Anterior cingulate cortex (tissue), 58 donors: ENCODE data around the gene DHRS3.

Experiments
- DNase-seq, 58 donors: peaks; one replicate each; lab custom pipeline; 2025; lab: John Stamatoyannopoulos, UW

The DHRS3 gene

GRCh38 chr1:12561121-12561520, 56.9 kb downstream of the DHRS3 start:
- DNase-seq, result no peak

- no peak for DNase-seq
Measured at GRCh38 chr1:12556957-12557935, 60.8 kb downstream of the DHRS3 start.

- DNase-seq, result peak in 17 of 58 donors; percentile 7 to 74 (median 27)
Measured at GRCh38 chr1:12556368-12556930, 61.6 kb downstream of the DHRS3 start.

GRCh38 chr1:12555411-12556367, 62.3 kb downstream of the DHRS3 start:
- DNase-seq, result no peak

- DNase-seq, result no peak
Measured at GRCh38 chr1:12554521-12555305, 63.3 kb downstream of the DHRS3 start.

GRCh38 chr1:12553963-12554362, 64.0 kb downstream of the DHRS3 start:
- peak in 1 of 58 donors; percentile 19 for DNase-seq

- DNase-seq, result peak in 2 of 58 donors; percentile 10 to 21
Measured at GRCh38 chr1:12552951-12553921, 64.8 kb downstream of the DHRS3 start.

- DNase-seq, result no peak
Measured at GRCh38 chr1:12552111-12552888, 65.7 kb downstream of the DHRS3 start.

- no peak for DNase-seq
Measured at GRCh38 chr1:12551584-12551983, 66.4 kb downstream of the DHRS3 start.

GRCh38 chr1:12549460-12550349, 68.3 kb downstream of the DHRS3 start:
- DNase-seq, result peak in 3 of 58 donors; percentile 16 to 38 (median 30)

GRCh38 chr1:12548973-12549459, 69.0 kb downstream of the DHRS3 start:
- no peak for DNase-seq

- no peak for DNase-seq
Measured at GRCh38 chr1:12548279-12548972, 69.6 kb downstream of the DHRS3 start.

GRCh38 chr1:12547586-12548225, 70.3 kb downstream of the DHRS3 start:
- DNase-seq, result no peak

- peak in 6 of 58 donors; percentile 3 to 23 (median 17) for DNase-seq
Measured at GRCh38 chr1:12546771-12547585, 71.0 kb downstream of the DHRS3 start.
